ENCODE measurements around the gene MYBL2. TPM values are rescaled to one million over a fixed set of nuclear protein-coding genes. Genes with fewer than 3 reads are reported as not detected.
A peak's percentile ranks its signal among the peaks of the same experiment; 100 is the strongest.

MYBL2 gene
- total and polyA plus RNA-seq, 4 donors, result 1.6 to 30.9 (median 1.9) TPM; not detected in 1

DNA sequence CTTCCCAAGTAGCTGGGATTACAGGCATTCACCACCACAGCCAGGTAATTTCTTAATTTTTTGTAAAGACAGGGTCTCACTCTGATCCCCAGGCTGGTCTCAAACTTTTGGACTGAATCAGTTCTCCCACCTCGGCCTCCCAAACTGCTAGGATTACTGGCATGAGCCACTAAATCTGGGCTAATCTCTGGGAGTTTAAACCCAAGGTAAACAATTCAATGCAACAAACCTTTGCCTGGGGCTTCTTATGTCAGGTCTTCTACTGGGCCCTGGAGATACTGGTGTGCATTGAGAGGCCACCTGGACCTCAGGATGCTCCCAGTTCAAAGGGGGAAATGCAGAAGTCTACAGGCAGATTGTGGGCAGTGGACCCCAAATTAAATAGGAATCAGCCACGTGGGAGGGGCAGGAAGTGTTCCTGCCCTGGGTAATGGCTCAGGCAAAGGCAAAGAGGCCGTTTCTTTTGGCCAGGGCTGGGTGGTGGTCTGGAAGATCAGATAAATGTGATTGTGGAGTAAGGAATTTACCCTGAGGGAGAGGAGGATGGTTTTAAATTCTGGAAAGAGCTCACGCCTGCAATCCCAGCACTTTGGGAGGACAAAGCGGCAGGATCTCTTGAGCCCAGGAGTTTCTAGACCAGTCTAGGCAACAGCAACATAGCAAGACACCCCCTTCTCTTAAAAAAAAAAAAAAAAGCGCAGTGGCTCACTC, 1.3 kb upstream of the MYBL2 start:
- peaks cover 0 to 11% (median 6%) of the 10 kb centered on the region in 4 donors for H3K4me1 ChIP-seq (ENCODE audit: control insufficient read depth in 4 of 4, insufficient read depth in 4 of 4, low read length in 3 of 4)
- 85% methylated on average over 6 of the region's 6 CpGs for WGBS
- TF ChIP-seq YY1 (IDR thresholded peaks at IDR 0.05) (no peak), HNF4G (IDR thresholded peaks at IDR 0.05) (no peak), EGR1 (IDR thresholded peaks at IDR 0.05; ENCODE audit: low read depth in 2 of 2) (no peak), ZBTB33 (IDR thresholded peaks at IDR 0.05) (no peak), RAD21 (IDR thresholded peaks at IDR 0.05) (no peak), HNF4A (conservative IDR thresholded peaks at IDR 0.05) (no peak)
- TF ChIP-seq, protein P1, sequence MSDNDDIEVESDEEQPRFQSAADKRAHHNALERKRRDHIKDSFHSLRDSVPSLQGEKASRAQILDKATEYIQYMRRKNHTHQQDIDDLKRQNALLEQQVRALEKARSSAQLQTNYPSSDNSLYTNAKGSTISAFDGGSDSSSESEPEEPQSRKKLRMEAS (IDR thresholded peaks at IDR 0.05), result no peak
- H3K27ac ChIP-seq (ENCODE audit: low read depth in 1 of 2, low read length in 2 of 2), result no peak overlapping the region
- no peak overlapping the region for H3K9ac ChIP-seq (ENCODE audit: low read depth in 1 of 2, low read length in 2 of 2)
- H3K4me3 ChIP-seq (ENCODE audit: low read depth in 1 of 3, low read length in 3 of 3), result no peak overlapping the region
- no peaks in the 10 kb centered on the region for H3K27me3 ChIP-seq (ENCODE audit: control insufficient read depth in 4 of 4, insufficient read depth in 4 of 4, low read length in 3 of 4)
- DNase-seq (ENCODE audit: low spot score), result no peak
- no peaks in the 10 kb centered on the region for H3K36me3 ChIP-seq (ENCODE audit: control insufficient read depth in 4 of 4, insufficient read depth in 3 of 4, low read depth in 1 of 4, low read length in 3 of 4)
- H3K9me3 ChIP-seq (ENCODE audit: control insufficient read depth in 4 of 4, low read length in 3 of 4), result no peaks in the 10 kb centered on the region

- DNase-seq (ENCODE audit: low spot score), result peak; percentile 56
Measured at GRCh38 chr20:43667341-43668132, 623 bp downstream of the MYBL2 start.

More at GRCh38 chr20:43667341-43668132, 623 bp downstream of the MYBL2 start:
- H3K9ac ChIP-seq (ENCODE audit: low read depth in 1 of 2, low read length in 2 of 2), result no peak overlapping the region
- H3K27me3 ChIP-seq (ENCODE audit: control insufficient read depth in 4 of 4, insufficient read depth in 4 of 4, low read length in 3 of 4), result no peaks in the 10 kb centered on the region
- WGBS, result 13% methylated on average over 34 of the region's 34 CpGs
- TF ChIP-seq RAD21 (IDR thresholded peaks at IDR 0.05) (no peak), FOXA1 (IDR thresholded peaks at IDR 0.05) (no peak), JUND (IDR thresholded peaks at IDR 0.05) (no peak), NR2F2 (IDR thresholded peaks at IDR 0.05) (no peak), RXRA (IDR thresholded peaks at IDR 0.05) (no peak), TAF1 (conservative IDR thresholded peaks at IDR 0.05) (no peak), ATF3 (IDR thresholded peaks at IDR 0.05) (no peak), SP1 (IDR thresholded peaks at IDR 0.05) (no peak), FOXA2 (IDR thresholded peaks at IDR 0.05) (no peak), YY1 (IDR thresholded peaks at IDR 0.05) (no peak)
- TF ChIP-seq, protein P2, sequence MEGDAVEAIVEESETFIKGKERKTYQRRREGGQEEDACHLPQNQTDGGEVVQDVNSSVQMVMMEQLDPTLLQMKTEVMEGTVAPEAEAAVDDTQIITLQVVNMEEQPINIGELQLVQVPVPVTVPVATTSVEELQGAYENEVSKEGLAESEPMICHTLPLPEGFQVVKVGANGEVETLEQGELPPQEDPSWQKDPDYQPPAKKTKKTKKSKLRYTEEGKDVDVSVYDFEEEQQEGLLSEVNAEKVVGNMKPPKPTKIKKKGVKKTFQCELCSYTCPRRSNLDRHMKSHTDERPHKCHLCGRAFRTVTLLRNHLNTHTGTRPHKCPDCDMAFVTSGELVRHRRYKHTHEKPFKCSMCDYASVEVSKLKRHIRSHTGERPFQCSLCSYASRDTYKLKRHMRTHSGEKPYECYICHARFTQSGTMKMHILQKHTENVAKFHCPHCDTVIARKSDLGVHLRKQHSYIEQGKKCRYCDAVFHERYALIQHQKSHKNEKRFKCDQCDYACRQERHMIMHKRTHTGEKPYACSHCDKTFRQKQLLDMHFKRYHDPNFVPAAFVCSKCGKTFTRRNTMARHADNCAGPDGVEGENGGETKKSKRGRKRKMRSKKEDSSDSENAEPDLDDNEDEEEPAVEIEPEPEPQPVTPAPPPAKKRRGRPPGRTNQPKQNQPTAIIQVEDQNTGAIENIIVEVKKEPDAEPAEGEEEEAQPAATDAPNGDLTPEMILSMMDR (IDR thresholded peaks at IDR 0.05; ENCODE audit: low read depth, low read length, missing input control), result no peak
- TF ChIP-seq, protein P3, sequence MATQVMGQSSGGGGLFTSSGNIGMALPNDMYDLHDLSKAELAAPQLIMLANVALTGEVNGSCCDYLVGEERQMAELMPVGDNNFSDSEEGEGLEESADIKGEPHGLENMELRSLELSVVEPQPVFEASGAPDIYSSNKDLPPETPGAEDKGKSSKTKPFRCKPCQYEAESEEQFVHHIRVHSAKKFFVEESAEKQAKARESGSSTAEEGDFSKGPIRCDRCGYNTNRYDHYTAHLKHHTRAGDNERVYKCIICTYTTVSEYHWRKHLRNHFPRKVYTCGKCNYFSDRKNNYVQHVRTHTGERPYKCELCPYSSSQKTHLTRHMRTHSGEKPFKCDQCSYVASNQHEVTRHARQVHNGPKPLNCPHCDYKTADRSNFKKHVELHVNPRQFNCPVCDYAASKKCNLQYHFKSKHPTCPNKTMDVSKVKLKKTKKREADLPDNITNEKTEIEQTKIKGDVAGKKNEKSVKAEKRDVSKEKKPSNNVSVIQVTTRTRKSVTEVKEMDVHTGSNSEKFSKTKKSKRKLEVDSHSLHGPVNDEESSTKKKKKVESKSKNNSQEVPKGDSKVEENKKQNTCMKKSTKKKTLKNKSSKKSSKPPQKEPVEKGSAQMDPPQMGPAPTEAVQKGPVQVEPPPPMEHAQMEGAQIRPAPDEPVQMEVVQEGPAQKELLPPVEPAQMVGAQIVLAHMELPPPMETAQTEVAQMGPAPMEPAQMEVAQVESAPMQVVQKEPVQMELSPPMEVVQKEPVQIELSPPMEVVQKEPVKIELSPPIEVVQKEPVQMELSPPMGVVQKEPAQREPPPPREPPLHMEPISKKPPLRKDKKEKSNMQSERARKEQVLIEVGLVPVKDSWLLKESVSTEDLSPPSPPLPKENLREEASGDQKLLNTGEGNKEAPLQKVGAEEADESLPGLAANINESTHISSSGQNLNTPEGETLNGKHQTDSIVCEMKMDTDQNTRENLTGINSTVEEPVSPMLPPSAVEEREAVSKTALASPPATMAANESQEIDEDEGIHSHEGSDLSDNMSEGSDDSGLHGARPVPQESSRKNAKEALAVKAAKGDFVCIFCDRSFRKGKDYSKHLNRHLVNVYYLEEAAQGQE (IDR thresholded peaks at IDR 0.05), result no peak
- TF ChIP-seq, protein P1 (IDR thresholded peaks at IDR 0.05), result no peak
- H3K4me1 ChIP-seq (ENCODE audit: control insufficient read depth in 4 of 4, insufficient read depth in 4 of 4, low read length in 3 of 4), result peaks cover 0 to 11% (median 6%) of the 10 kb centered on the region in 4 donors
- no peaks in the 10 kb centered on the region for H3K9me3 ChIP-seq (ENCODE audit: control insufficient read depth in 4 of 4, low read length in 3 of 4)
- H3K4me3 ChIP-seq (ENCODE audit: low read depth in 1 of 3, low read length in 3 of 3), result peak overlapping the region in 1 of 3 donors; percentile 56
- H3K27ac ChIP-seq (ENCODE audit: low read depth in 1 of 2, low read length in 2 of 2), result no peak overlapping the region
- no peaks in the 10 kb centered on the region for H3K36me3 ChIP-seq (ENCODE audit: control insufficient read depth in 4 of 4, insufficient read depth in 3 of 4, low read depth in 1 of 4, low read length in 3 of 4)
